Middle frontal gyrus (tissue), 1 donor: Measurements from ENCODE around the gene COA5.
"Not testable (repeated sequence)": the region's sequence is repeated elsewhere in the genome, so short reads cannot be mapped to it uniquely, and the experiment has no call there.

Experiments
- DNase-seq: peaks from one replicate; pipeline ENCODE4 v3.0.0-alpha.2; 2015; ENCODE audit warnings: low spot score; ENCODE audit errors: extremely low spot score

The COA5 gene

DNA sequence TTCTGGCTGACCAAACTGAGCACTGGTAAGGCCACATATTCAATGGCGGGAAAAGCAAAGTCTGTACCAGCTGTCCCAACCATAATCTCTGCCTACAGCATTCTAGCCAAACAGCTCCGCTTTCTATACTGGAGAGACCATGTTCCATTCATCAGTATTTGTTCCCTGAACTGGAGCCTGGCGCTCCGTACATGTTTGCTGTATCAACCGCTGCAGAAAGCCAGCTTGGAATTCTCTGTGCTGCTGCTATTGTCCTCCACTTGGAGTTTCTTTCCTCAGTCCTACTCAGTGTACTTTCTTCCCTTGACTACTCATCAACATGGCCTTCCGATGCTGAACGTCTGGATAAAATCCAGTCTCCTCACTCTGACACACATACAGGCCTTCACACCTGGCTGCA is 1.9 kb downstream of the COA5 start:
- no peak for DNase-seq

DNA sequence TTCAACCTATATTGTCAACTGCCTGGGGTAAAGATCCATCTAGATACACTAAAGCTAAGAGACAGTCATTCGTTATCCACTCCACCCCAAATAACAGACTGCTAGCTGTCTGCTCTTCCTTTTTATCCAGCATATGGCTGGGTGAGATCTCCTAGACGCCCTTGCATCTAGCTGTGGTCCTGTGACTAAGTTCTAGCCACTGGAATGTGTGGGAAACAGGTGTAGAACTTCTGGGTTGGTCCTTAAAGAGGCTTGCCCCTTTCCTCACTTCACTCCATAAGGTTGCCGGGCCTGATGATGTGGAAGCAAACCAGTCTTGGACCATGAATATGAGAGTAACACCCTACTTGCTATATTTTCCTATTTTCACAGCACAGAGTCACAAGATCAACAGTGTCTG is 3.2 kb downstream of the COA5 start:
- no peak for DNase-seq

DNA sequence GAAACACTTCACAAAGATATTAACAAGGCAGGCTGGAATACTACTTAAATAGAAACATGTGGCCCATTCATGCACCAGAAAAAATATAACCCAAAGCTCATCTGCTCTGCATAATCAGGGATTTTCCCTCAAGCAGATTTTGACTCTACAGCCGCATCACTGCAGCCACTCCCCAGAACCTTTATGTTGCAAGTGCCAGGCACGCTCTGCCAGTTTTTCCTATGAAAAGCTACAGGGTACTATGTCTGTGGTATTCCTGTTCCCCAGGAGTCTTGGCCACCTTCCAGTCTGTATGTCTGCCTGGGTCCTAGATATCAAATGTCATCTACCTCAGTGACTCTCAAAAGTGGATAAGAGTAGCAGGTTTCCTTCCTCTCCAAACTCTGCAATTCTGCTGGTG is 3.8 kb downstream of the COA5 start:
- DNase-seq = no peak

DNA sequence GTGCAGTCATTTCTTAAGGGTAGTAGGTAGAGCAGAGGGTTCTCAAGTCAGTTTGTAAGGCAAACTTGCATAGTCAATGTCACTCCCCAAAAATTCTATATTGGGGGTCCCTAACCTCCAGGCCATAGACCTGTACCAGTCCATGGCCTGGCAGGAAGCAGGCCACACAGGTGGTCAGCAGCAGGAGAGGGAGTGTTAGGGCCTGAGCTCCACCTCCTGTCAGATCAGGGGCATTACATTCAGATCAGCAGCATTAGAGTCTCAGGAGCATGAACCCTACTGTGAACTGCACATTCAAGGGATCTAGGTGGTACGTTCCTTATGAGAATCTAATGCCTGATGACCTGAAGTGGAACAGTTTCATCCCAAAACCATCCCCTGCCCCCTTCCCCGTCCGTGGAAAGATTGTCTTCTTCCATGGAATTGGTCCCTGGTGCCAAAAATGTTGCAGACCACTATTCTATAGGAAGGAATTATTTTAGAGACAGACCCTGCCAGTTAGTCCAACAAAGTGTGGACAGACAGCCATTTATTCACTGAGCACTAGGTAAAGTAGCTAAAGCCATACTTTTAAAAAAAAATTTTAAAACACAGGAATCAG is 6.7 kb downstream of the COA5 start:
- DNase-seq = no peak

DNA sequence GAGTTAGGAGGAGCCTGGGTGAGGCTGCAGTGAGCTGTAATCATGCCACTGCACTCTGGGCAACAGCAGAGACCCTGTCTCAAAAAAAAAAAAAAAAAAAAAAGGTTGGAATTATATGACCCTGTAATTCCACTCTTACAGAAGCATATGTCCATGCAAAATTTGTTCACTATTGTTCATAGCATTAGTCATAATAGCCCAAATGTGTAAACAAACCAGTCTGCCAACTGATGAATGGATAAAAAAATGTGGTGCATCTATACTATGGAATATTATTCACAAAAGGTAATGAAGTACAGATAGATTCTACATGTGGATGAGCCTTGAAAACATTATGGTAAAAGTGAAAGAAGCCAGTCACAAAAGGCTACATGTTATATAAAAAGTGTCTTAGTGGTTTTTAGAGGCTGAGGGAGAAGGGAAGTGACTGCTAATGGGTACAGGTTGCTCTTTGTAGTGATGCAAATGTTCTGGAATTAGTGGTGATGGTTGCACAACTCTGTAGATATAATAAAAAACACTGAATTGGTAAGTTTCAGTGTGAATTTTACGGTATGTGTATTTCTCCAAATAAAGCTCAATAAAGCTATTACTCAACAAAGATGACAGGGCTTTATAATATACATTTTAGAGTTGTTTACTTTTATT is 9.4 kb downstream of the COA5 start:
- no peak for DNase-seq

DNA sequence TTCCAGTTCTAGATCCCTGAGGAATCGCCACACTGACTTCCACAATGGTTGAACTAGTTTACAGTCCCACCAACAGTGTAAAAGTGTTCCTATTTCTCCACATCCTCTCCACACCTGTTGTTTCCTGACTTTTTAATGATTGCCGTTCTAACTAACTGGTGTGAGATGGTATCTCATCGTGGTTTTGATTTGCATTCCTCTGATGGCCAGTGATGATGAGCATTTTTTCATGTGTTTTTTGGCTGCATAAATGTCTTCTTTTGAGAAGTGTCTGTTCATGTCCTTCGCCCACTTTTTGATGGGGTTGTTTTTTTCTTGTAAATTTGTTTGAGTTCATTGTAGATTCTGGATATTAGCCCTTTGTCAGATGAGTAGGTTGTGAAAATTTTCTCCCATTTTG is 13.6 kb downstream of the COA5 start:
- not testable (repeated sequence) for DNase-seq

DNA sequence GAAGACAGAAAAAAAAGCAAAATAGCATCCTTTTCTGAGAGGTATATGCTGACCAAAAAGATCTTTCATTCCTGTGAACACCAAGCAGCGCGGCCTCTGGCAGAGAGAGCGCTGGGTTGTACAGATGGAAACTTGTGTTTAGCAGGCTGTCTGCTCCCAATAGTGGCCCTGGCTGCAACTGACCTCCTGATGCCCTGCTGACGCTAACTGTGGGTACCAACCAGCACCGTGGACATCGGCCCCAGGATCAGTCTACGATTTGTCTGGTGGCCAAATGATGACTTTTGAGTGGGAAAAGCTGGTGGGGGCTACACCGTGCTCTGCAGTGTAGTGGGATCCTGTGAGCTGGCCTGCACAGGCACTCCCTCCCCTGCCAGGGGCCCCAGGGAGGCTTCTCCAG is 15.7 kb downstream of the COA5 start:
- no peak for DNase-seq

DNA sequence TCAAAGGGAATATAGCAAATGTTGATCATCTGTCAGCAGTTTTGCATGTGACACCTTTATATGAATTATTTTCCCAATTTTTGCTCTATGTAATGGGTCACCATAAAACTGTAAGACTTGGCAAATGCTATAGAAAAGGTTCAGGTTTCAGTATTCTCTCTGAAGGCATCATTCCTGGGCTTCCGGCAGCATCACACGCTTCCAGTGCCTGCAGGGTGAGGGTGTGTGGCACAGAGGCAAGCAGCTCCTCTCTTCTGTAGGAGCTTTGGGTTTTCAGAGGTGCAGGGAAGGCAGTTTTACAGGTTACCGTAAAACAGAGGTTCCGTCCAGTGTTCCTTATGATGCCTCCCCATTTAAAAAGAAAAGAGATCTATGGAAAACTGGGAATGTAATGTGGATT is 18.8 kb downstream of the COA5 start:
- no peak for DNase-seq

DNA sequence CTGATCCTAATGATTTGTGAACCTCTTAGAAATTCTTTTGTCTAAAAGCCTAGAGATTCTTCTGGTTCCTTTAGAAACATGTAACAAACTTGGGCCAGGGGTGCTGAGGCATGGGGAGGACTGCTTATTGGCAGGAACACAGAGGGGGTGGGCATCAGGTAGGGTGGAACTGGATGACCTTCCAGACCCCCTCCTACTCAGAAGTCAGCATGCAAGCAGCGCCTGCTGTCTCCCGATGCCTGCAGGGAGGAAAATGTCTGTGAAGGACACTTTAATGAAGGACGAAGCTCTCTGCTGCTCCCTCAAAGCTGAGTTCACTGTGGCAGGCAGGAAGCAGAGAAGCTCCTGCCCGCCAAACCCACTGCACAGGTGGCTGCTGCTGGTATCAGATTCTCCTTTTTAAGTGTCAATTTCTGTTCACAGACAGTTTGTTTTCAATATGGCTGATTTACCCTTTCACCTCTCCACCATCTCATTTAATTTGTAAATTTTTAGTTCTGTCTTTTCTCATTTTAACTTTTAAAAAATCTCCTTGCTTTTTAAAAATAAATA is 19.4 kb downstream of the COA5 start:
- no peak for DNase-seq

DNA sequence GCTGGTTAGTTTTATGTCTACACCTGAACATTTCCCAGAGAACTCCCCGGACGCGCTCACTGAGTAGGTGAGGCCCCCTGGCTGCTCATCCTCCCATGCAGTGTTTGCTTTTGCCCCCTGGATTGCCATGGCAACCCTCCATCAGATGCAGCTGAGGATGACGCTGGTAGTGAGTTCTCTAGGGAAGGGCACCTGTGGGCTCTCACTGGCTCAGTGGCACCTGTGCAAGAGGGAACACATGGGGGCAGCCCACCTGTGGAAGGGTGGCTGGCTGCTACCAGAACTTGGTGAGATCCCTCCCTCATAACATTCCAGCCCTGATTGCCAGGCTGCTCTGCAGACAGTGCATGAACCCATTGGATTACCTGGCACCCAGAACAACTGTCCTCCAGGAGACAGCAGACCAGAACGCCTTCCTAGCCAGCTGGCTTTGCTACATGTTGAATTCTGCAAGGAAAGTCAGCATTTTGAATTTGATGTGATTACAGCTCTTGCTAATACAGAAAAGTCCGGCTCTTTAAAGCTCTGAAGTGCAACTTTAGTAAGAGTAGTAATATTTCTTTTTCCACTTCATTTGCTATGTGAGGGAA is 21.7 kb downstream of the COA5 start:
- DNase-seq = no peak

DNA sequence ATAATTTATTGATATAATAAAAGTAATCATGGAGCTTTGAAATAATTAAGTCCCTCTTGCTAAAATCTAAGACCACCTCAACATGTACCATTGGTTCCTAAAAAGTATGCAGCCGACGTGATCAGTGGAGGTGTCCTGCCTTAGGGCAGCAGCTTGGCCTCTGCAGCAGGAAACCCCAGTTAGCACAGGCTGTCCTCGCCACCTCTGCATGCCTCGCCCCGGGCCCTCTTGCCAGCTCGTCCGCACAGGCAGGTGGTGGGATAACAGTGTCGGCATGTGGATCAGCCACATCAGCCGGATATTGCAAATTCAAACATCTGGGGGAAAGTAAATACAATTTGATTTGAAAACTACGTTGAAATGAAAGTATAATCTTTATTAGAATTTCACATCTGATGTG is 22.9 kb downstream of the COA5 start:
- DNase-seq = no peak

DNA sequence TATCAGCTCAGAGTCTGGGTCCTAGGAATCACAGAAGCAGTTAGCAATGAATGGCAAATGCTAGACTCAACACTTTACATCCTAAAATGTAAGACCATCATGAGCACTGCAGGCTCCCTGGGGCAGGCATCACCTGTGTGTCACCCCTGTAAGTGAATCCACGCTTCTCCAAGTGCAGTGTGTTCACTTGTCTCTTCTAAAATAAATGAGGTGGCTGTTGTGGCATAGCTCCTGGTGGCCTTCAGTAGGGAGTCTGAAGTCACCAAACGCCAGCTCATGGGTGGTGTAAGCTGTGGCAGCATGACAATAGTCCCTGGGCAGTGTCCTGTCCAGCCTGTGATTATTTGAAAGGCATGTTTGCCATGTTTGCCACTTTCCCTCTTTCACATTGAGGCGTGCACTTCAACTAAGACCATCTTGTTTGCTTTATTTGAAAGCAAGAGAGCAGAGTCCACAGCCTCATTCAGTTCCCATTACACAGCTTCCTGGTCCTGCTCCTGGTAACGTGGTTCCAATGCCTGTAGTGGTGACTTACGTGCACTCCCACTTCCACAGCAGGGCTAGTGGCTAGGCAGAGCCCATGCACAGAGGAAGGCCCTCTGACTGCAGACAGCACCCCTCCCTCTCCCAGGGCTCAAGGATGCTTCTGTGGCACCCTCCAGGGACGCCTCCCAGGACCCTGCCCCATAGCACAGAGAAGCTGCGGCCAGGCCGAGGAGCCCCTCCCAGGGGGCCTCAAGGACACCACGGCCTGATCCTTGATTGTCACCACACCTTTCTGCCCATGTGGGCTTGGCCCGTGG is 24.3 kb downstream of the COA5 start:
- no peak for DNase-seq

DNA sequence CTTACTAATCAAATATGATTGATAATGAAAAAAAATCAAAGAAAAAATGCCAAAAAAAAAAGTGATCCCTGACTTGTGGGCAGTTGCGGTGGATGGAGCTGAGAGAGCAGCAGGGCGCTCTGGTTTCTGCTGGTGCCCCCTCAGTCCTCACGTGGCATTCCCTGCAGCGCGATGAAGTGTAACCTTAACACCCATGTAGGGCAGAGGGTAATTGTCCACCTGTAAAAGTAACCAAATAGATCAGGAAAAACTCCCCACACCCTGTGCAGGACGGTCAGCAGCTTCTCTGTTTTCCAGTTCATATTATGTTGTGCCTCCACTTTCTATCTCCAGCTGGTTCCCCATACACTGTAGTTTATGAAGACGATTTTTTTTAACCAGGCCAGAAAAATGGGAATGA is 25.0 kb downstream of the COA5 start:
- DNase-seq = no peak

DNA sequence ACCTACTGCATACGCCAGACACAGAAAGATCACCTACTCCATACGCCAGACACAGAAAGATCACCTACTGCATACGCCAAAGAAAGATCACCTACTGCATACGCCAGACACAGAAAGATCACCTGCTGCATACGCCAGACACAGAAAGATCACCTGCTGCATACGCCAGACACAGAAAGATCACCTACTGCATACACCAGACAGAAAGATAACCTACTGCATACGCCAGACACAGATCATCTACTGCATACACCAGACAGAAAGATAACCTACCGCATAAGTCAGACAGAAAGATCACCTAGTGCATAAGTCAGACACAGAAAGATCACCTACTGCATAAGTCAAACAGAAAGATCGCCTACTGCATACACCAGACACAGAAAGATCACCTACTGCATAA is 25.8 kb downstream of the COA5 start:
- no peak for DNase-seq

DNA sequence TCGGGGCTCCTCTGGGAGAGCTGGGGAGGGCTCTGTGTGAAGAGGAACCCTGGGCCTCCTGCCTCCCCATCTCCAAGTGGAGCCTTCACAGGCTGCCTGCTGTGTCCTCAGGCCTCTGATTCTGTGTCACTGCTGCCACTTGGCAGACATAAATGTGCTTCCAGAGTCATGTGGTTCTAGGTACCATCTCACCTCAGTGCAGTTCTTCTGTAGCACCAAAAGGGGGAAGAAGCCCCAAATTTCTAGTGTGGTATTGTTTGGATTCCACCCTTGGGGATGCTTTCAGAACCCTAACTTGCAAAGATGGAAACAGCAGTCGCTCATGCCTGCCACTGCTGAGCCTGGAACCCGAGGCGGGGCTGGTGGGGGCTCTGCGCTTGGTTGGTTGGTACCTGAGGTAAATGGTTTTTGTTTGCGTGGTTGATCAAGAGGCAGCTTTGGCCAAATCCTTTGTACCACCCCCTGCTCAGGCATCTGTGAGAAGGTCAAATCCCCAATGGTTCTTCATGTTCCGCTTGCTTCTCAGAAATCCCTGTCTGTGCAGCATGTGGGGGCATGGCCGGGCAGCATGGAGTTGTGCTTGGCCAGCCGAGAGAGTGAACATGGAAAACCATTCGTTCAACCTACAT is 27.5 kb downstream of the COA5 start:
- DNase-seq = no peak

DNA sequence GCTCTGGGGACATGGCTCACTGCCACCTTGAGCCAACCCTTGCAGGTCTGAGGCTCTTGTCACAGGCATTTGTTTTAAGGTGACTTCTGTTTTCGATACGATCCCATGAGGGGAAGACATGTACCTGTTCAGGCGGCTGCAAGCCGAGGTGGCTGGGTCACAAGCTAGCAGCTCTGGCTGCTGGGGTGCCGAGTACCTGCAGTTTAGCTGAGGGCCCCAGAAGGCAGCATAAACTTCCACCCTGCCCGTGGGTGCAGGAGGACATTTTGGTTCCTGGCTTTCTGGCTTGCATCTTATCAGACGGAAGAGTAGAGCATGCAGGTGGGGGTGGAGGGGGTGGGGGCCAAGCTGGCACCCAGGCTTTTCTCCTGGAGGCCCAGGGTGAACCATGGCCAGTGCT is 28.4 kb downstream of the COA5 start:
- no peak for DNase-seq

DNA sequence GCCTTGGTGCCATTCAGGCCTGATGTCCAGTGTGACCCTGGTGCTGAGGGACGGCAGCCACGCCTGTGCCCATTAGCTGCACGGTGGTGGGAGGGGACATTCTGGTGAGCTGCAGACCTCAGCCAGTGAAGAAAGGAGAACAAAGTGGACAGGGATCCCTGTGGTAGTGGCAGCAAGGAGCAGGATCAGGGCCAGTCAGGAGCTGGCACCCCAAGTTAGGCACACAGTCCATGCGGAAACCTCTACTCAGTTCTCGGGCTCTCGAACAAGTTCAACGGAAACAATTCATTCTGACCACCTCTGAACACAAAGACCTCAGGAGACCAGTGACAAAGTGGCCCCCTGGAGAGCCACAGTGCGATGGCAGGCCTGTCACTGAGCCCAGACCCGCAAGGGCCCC is 30.1 kb downstream of the COA5 start:
- DNase-seq = no peak

DNA sequence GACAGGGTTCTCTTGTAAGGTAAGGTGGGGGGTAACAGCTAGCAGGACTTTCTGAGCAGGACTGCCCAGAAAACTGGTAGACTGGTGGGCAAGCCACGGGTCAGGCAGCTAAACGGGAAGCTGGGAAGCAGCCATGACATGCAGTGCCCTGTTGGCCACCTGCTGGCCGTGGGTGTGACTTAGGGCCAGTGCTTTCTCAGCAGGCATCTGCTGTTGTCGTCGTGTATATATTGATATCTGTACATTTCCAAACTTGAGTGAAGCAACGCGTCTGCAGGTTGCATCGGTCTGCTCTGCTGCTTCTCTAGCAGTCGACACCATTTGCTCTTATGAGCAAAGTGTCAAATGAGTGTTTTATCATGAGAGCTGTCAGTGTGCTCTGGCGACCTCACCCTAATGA is 31.0 kb downstream of the COA5 start:
- DNase-seq = no peak

DNA sequence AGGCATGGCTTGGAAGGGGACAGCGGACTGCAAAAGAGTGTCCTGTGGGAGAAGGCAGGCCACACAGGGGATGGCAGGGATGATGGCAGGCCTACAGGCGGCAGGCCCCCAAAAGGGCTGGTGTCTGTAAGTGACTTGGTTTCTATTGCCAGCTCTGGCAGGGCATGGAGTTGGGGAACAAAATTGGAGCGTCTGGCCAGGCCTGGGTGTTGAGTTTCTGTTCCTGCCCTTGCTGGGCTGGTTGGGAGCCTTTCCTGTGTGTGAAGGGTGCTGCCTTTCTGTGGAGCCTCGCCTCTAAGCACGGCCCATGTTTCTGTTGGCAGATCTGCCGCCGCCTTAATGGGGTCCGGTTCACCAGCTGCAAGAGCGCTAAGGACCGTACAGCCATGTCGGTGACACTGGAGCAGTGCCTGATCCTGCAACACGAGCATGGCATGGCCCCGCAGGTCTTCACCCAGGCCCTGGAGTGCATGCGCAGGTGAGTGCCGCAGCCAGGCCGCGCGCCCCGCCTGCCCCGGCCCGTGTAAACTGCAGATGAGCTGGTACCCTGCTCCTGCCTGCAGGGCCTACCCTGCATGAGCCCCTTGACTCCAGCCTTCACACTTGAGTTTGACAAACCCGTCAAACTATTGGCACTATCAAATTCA is 31.5 kb downstream of the COA5 start:
- no peak for DNase-seq

DNA sequence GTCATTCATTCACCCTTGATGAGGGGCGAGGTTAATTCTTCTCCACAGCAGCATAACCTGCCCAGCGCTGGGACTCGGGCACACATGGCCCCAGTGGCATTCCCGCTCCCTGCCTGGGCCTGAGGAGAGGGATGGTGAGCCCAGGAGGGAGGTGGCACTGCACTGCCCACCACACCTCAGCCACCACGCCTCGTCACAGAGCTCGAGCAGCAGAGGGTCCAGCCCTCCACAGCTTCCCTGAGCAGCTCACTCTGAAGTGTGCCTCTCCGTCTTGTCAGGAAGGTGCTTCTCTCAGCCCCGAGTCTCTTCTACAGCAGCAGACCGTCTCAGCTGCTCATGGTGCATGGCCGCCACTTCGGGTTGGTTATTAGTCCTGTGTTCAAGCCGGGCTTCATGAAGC is 34.9 kb downstream of the COA5 start:
- DNase-seq = no peak

DNA sequence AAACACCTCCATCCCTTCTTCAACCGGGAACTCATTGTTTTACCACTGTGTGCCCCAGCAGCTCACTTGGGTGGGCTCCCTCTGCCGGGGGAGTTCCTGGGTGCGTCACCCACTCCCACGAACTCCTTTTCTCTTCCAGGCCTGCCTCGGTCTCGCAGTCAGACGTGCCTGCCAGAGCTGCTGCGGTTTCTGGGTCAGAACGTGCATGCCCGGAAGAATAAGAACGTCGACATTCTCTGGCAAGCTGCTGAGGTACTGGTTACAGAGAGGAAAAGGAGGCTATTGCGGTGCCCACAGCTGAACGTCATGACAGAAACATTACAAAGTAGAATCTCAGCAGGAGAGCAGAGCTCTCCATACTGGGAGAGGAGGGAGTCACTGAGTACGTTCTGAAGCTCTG is 35.6 kb downstream of the COA5 start:
- no peak for DNase-seq
